A549 (cell line): ENCODE data around the gene GSS. TPM values are rescaled to one million over a fixed set of nuclear protein-coding genes. Genes with fewer than 3 reads are reported as not detected.

ENCODE experiments used
- ATAC-seq, 2 experiments: fragments of 200-7000 bp in 1 of 2; fragments of >200 bp in 1 of 2; cut with Nextera tagmentation in 1 of 2; cut with Tn5 transposase in 1 of 2; 3 replicates each; pipeline versions ENCODE4 v1.8.0 to v1.9.1; 2018 to 2020; ENCODE audit warnings: mild to moderate bottlenecking in 1 of 2, moderate library complexity in 1 of 2
- CTCF ChIA-PET: fragments of 300-600 bp; sonication (Branson Sonifier 250); formaldehyde crosslinking; extraction: SDS; loops from one replicate; lab custom pipeline; 2021; ENCODE audit warnings: antibody characterized with exemption, inconsistent platforms; lab: Yijun Ruan, JAX
- POLR2A ChIA-PET: fragments of 350-600 bp; formaldehyde crosslinking; extraction: SDS; loops from one replicate; lab custom pipeline; 2021; ENCODE audit warnings: antibody characterized with exemption, inconsistent platforms; lab: Yijun Ruan, JAX
- DNase-seq, 2 experiments: peaks; one replicate each; pipeline versions ENCODE4 v3.0.0 to v3.0.0-alpha.2; 2011 to 2016; ENCODE audit warnings: low read depth in 1 of 2, low spot score in 1 of 2
- FAIRE-seq: peaks from 2 replicates; lab custom pipeline; 2011; peaks lifted over from hg19 to GRCh38; lab: Jason Lieb, UNC
- H3K27ac ChIP-seq, 2 experiments: fragments of >200 bp; sonication (Bioruptor Twin); formaldehyde crosslinking; 3 replicates each; pipeline ENCODE4 v1.5.1; 2016 to 2017
- H3K4me1 ChIP-seq: fragments of >200 bp; sonication (Bioruptor Twin); formaldehyde crosslinking; 3 replicates; pipeline ENCODE4 v1.6.1; 2016
- H3K4me2 ChIP-seq: fragments of >200 bp; sonication (Bioruptor Twin); formaldehyde crosslinking; 3 replicates; pipeline ENCODE4 v1.6.1; 2016
- H3K4me3 ChIP-seq: fragments of >200 bp; sonication (Bioruptor Twin); formaldehyde crosslinking; 3 replicates; pipeline ENCODE4 v1.5.1; 2016
- H3K9me3 ChIP-seq: fragments of >200 bp; sonication (Bioruptor Twin); formaldehyde crosslinking; 3 replicates; pipeline ENCODE4 v1.6.1; 2016
- CEBPB ChIP-seq, 2 experiments: fragments of >200 bp in 1 of 2; sonication (Bioruptor Twin) in 1 of 2; formaldehyde crosslinking in 1 of 2; IDR thresholded peaks; 2 replicates each; pipeline ENCODE4 v1.6.1; 2012 to 2016
- EHF ChIP-seq: fragments of 250-450 bp; sonication (Bioruptor Pico); IDR thresholded peaks from 2 replicates; pipeline ENCODE4 v1.5.0; 2020; ENCODE audit warnings: mild to moderate bottlenecking
- FOSB ChIP-seq: fragments of 250-450 bp; sonication (Bioruptor Pico); IDR thresholded peaks from 2 replicates; pipeline ENCODE4 v1.5.0; 2020; ENCODE audit warnings: mild to moderate bottlenecking, moderate library complexity
- FOSL2 ChIP-seq, 2 experiments: fragments of 450-650 bp in 1 of 2; fragments of >200 bp in 1 of 2; sonication (Bioruptor Twin) in 1 of 2; formaldehyde crosslinking; IDR thresholded peaks; 2 replicates each; pipeline versions ENCODE4 v1.5.0 to v1.6.1; 2016 to 2020; ENCODE audit warnings: mild to moderate bottlenecking in 1 of 2, moderate library complexity in 1 of 2
- HDAC2 ChIP-seq: fragments of 200-600 bp; sonication (generic); IDR thresholded peaks from 2 replicates; pipeline ENCODE4 v1.6.1; 2016
- KDM1A ChIP-seq: fragments of 200-600 bp; sonication (generic); IDR thresholded peaks from 2 replicates; pipeline ENCODE4 v1.6.1; 2016; ENCODE audit warnings: low read depth, mild to moderate bottlenecking
- NFE2L2 ChIP-seq: fragments of 150-350 bp; conservative IDR thresholded peaks from 2 replicates; pipeline ENCODE4 v1.6.1; 2014; ENCODE audit warnings: low read length
- NPAS2 ChIP-seq: fragments of 250-450 bp; sonication (Bioruptor Pico); IDR thresholded peaks from 2 replicates; pipeline ENCODE4 v1.8.0; 2022; ENCODE audit warnings: mild to moderate bottlenecking, moderate library complexity, borderline replicate concordance
- POLR2AphosphoS2 ChIP-seq: conservative IDR thresholded peaks from 2 replicates; pipeline ENCODE4 v1.6.1; 2012; ENCODE audit warnings: low read length, improper control_type of control experiment, inconsistent platforms
- RAD21 ChIP-seq, 2 experiments: fragments of >200 bp in 1 of 2; sonication (Bioruptor Twin) in 1 of 2; formaldehyde crosslinking in 1 of 2; IDR thresholded peaks in 1 of 2; conservative IDR thresholded peaks in 1 of 2; 2 replicates in 1 of 2; 3 replicates in 1 of 2; pipeline ENCODE4 v1.6.1; 2012 to 2018; ENCODE audit warnings: inconsistent platforms in 1 of 2
- TP53 ChIP-seq: fragments of 250-450 bp; sonication (Bioruptor Pico); IDR thresholded peaks from 2 replicates; pipeline ENCODE4 v1.5.0; 2021; ENCODE audit warnings: mild to moderate bottlenecking, moderate library complexity
- ZSCAN20 ChIP-seq: fragments of 250-450 bp; sonication (Bioruptor Pico); IDR thresholded peaks from 2 replicates; pipeline ENCODE4 v1.8.0; 2022; ENCODE audit warnings: mild to moderate bottlenecking, moderate library complexity
- WGBS: methylation state at CpG from one replicate; pipeline ENCODE4 v1.1.6; 2017; ENCODE audit errors: missing lambda C conversion rate; 5-methylcytosine and 5-hydroxymethylcytosine counted together
- polyA plus RNA-seq, 4 experiments: library from polyadenylated mRNA; depleted of rRNA in 3 of 4; stranded (reverse); fragments of >200 nt; fragmentation: RNase III in 1 of 4; extraction: RNeasy Plus Mini Kit Qiagen cat#74134 plus additional on column Dnase treatment in 1 of 4; gene quantifications; 2 replicates in 3 of 4; 3 replicates in 1 of 4; pipeline ENCODE4 v1.2.3, GENCODE V29; 2011 to 2017
- TF ChIP-seq, protein P1 (sequence below): IDR thresholded peaks from 2 replicates; pipeline ENCODE4 v1.6.1; 2012
- TF ChIP-seq, protein P2 (sequence below): fragments of >200 bp; sonication (Bioruptor Twin); formaldehyde crosslinking; IDR thresholded peaks from 3 replicates; pipeline ENCODE4 v1.5.1; 2016
- TF ChIP-seq, protein P3 (sequence below): fragments of 250-450 bp; sonication (Bioruptor Pico); IDR thresholded peaks from 2 replicates; pipeline ENCODE4 v1.5.0; 2020; ENCODE audit warnings: low read depth, mild to moderate bottlenecking, moderate library complexity

Gene GSS
- polyA plus RNA-seq, 2 of the 4 experiments (the other 2 are of a cell fraction): 57.1 to 92.4 TPM

DNA sequence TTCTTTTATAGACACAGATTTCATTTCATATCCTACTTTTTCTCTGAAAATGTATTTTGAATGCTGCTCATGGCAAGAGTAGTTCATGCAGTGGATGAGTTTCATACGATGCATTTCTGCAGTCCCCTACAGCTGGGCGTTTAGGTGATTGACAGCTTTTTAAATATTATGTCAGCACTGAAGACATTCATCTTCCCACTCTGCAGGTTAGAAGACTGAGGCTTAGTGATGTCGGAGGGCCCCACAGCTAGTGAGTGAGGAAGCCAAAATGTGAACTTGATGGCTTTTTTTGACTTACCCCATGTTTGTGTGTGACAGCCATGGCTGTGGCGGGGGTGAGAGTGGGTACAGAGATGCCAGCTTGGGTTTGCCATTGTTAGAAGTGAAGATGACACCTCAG is 33.5 kb upstream of the GSS start:
- CTCF ChIA-PET: interaction anchor here (0.6 to 2.4 kb wide), 6 partner anchors 11 to 219 kb away, joined by 4 to 8 read pairs (median 6); no protein-coding TSS in a partner anchor
- Histone ChIP-seq H3K9me3 (no peaks in the 10 kb centered on the region), H3K4me1 (0 out of 3 replicates have a peak, but pooled peaks cover 3% of the 10 kb centered on the region)
- TF ChIP-seq RAD21 (conservative IDR thresholded peaks at IDR 0.05 in 1 of 2, IDR thresholded peaks at IDR 0.05 in 1 of 2) (no peak), NPAS2 (no peak)
- TF ChIP-seq, all 56 proteins: peak for 0
- FAIRE-seq (no peak), ATAC-seq (no peak), DNase-seq (no peak)
- Histone ChIP-seq H3K27ac (no peak overlapping the region), H3K4me3 (no peak overlapping the region), H3K4me2 (no peak overlapping the region)
- 87% methylated on average over 4 of the region's 4 CpGs for WGBS
- POLR2A ChIA-PET: no interaction called here

DNA sequence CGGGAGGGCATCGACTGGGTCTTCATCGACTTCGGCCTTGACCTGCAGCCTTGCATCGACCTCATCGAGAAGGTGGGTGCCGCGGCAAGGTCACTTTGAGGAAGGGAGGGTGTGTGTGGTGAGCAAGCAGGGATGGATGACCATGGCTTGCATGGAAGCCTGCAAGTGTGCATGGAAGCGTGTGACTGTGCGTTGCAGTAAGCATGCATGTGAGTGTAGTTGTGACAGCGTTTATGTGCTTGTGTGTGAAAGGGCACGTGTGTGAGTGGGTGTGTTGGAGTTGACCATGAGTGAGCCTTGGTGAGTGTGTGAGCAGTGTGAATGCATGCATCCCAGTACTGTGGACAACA is 32.6 kb upstream of the GSS start:
- CTCF ChIA-PET: interaction anchor here (0.5 to 2.4 kb wide), 6 partner anchors 10 to 153 kb away, joined by 3 to 8 read pairs (median 5); partner anchors contain the start of gene ACSS2
- Histone ChIP-seq H3K4me3 (no peak overlapping the region), H3K4me2 (no peak overlapping the region), H3K9me3 (no peaks in the 10 kb centered on the region), H3K27ac (no peak overlapping the region), H3K4me1 (0 out of 3 replicates have a peak, but pooled peaks cover 6% of the 10 kb centered on the region)
- POLR2A ChIA-PET: no interaction called here
- no peak for TF ChIP-seq EHF (CRISPR knock-in tag)
- 89% methylated on average over 12 of the region's 12 CpGs for WGBS
- ATAC-seq (no peak), FAIRE-seq (no peak), DNase-seq (no peak)

DNA sequence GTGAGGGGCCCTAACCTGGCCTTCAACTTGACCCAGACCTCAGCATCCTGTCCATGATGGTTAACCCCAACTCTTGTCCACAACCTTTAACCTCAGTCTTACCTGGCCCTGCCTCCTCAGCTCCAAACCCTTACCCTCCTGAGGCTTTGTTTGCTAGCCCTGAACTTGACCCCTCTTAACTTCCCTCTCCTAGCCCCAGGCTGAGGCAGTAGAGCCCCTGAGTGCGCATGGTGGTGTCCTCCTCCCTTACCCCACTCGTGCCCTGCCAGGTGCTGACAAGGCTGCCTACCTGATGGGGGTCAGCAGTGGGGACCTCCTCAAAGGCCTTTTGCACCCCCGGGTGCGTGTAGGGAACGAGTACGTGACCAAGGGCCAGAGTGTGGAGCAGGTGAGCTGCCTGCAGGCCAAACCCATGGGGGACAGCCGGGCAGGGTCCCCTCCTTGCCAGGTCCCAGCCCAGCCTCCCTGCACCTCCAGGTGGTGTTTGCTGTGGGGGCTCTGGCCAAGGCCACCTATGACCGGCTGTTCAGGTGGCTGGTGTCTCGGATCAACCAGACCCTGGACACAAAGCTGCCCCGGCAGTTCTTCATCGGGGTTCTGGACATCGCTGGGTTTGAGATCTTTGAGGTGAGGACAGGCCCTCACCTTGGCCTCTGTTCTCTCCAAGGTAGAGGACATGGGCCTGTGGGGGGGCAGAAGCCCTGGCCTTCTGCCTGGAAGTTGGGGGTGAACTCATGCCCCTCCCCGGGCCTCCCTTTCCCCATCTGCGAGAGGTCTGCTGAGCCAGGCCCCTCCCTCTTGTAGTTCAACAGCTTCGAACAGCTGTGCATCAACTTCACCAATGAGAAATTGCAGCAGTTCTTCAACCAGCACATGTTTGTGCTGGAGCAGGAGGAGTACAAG is 31.9 kb upstream of the GSS start:
- Histone ChIP-seq H3K9me3 (no peaks in the 10 kb centered on the region), H3K4me1 (0 out of 3 replicates have a peak, but pooled peaks cover 6% of the 10 kb centered on the region), H3K4me3 (no peak overlapping the region), H3K4me2 (no peak overlapping the region), H3K27ac (no peak overlapping the region)
- no peak for ATAC-seq
- FAIRE-seq: no peak
- TF ChIP-seq, protein P1, sequence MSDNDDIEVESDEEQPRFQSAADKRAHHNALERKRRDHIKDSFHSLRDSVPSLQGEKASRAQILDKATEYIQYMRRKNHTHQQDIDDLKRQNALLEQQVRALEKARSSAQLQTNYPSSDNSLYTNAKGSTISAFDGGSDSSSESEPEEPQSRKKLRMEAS: no peak
- TF ChIP-seq FOSB (CRISPR knock-in tag): no peak
- no peak for TF ChIP-seq HDAC2
- TF ChIP-seq ZSCAN20 (CRISPR knock-in tag): no peak
- TF ChIP-seq, protein P2, sequence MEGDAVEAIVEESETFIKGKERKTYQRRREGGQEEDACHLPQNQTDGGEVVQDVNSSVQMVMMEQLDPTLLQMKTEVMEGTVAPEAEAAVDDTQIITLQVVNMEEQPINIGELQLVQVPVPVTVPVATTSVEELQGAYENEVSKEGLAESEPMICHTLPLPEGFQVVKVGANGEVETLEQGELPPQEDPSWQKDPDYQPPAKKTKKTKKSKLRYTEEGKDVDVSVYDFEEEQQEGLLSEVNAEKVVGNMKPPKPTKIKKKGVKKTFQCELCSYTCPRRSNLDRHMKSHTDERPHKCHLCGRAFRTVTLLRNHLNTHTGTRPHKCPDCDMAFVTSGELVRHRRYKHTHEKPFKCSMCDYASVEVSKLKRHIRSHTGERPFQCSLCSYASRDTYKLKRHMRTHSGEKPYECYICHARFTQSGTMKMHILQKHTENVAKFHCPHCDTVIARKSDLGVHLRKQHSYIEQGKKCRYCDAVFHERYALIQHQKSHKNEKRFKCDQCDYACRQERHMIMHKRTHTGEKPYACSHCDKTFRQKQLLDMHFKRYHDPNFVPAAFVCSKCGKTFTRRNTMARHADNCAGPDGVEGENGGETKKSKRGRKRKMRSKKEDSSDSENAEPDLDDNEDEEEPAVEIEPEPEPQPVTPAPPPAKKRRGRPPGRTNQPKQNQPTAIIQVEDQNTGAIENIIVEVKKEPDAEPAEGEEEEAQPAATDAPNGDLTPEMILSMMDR: no peak
- TF ChIP-seq CEBPB (IDR thresholded peaks at IDR 0.05): no peak
- no peak for TF ChIP-seq NFE2L2
- TF ChIP-seq, protein P3, sequence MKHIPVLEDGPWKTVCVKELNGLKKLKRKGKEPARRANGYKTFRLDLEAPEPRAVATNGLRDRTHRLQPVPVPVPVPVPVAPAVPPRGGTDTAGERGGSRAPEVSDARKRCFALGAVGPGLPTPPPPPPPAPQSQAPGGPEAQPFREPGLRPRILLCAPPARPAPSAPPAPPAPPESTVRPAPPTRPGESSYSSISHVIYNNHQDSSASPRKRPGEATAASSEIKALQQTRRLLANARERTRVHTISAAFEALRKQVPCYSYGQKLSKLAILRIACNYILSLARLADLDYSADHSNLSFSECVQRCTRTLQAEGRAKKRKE (CRISPR knock-in tag): no peak
- TF ChIP-seq POLR2AphosphoS2: no peak
- TF ChIP-seq TP53: no peak
- TF ChIP-seq KDM1A: no peak
- no peak for TF ChIP-seq FOSL2 (IDR thresholded peaks at IDR 0.05)
- no peak for TF ChIP-seq FOSL2 (CRISPR knock-in tag; IDR thresholded peaks at IDR 0.05)
- 74% methylated on average over 13 of the region's 15 CpGs for WGBS
- ChIA-PET CTCF (interaction anchor here (0.6 to 2.4 kb wide), 4 partner anchors 9 to 152 kb away, joined by 3 to 8 read pairs (median 3); partner anchors contain the start of gene ACSS2), POLR2A (interaction anchor here (0.6 kb wide), 1 partner anchor 18 kb away, joined by 3 read pairs; no protein-coding TSS in a partner anchor)
- DNase-seq: no peak
